A549 (cell line): ENCODE measurements around the gene PRIMA1. TPM values are rescaled to one million over a fixed set of nuclear protein-coding genes. Genes with fewer than 3 reads are reported as not detected.

ENCODE experiments used
- ATAC-seq, 2 experiments: fragments of 200-7000 bp in 1 of 2; fragments of >200 bp in 1 of 2; cut with Nextera tagmentation in 1 of 2; cut with Tn5 transposase in 1 of 2; 3 replicates each; pipeline versions ENCODE4 v1.8.0 to v1.9.1; 2018 to 2020; ENCODE audit warnings: mild to moderate bottlenecking in 1 of 2, moderate library complexity in 1 of 2
- CTCF ChIA-PET: fragments of 300-600 bp; sonication (Branson Sonifier 250); formaldehyde crosslinking; extraction: SDS; loops from one replicate; lab custom pipeline; 2021; ENCODE audit warnings: antibody characterized with exemption, inconsistent platforms; lab: Yijun Ruan, JAX
- POLR2A ChIA-PET: fragments of 350-600 bp; formaldehyde crosslinking; extraction: SDS; loops from one replicate; lab custom pipeline; 2021; ENCODE audit warnings: antibody characterized with exemption, inconsistent platforms; lab: Yijun Ruan, JAX
- DNase-seq, 2 experiments: peaks; one replicate each; pipeline versions ENCODE4 v3.0.0 to v3.0.0-alpha.2; 2011 to 2016; ENCODE audit warnings: low read depth in 1 of 2, low spot score in 1 of 2
- FAIRE-seq: peaks from 2 replicates; lab custom pipeline; 2011; peaks lifted over from hg19 to GRCh38; lab: Jason Lieb, UNC
- H3K27ac ChIP-seq, 2 experiments: fragments of >200 bp; sonication (Bioruptor Twin); formaldehyde crosslinking; 3 replicates each; pipeline ENCODE4 v1.5.1; 2016 to 2017
- H3K4me1 ChIP-seq: fragments of >200 bp; sonication (Bioruptor Twin); formaldehyde crosslinking; 3 replicates; pipeline ENCODE4 v1.6.1; 2016
- H3K4me2 ChIP-seq: fragments of >200 bp; sonication (Bioruptor Twin); formaldehyde crosslinking; 3 replicates; pipeline ENCODE4 v1.6.1; 2016
- H3K4me3 ChIP-seq: fragments of >200 bp; sonication (Bioruptor Twin); formaldehyde crosslinking; 3 replicates; pipeline ENCODE4 v1.5.1; 2016
- H3K9me3 ChIP-seq: fragments of >200 bp; sonication (Bioruptor Twin); formaldehyde crosslinking; 3 replicates; pipeline ENCODE4 v1.6.1; 2016
- CHD4 ChIP-seq: fragments of 200-600 bp; sonication (generic); IDR thresholded peaks from 2 replicates; pipeline ENCODE4 v1.6.1; 2016; ENCODE audit warnings: antibody characterized with exemption, mild to moderate bottlenecking, borderline replicate concordance
- EP300 ChIP-seq, 2 experiments: fragments of >200 bp; sonication (Bioruptor Twin); formaldehyde crosslinking; IDR thresholded peaks; 2 replicates in 1 of 2; 3 replicates in 1 of 2; pipeline ENCODE4 v1.6.1; 2016 to 2017
- FOXS1 ChIP-seq: fragments of 250-450 bp; sonication (Bioruptor Pico); IDR thresholded peaks from 2 replicates; pipeline ENCODE4 v1.5.0; 2020; ENCODE audit warnings: mild to moderate bottlenecking, moderate library complexity
- HOXA7 ChIP-seq: fragments of 250-450 bp; sonication (Bioruptor Pico); IDR thresholded peaks from 2 replicates; pipeline ENCODE4 v1.5.0; 2020; ENCODE audit warnings: mild to moderate bottlenecking, moderate library complexity
- JUN ChIP-seq, 2 experiments: fragments of >200 bp; sonication (Bioruptor Twin); formaldehyde crosslinking; IDR thresholded peaks; 2 replicates in 1 of 2; 3 replicates in 1 of 2; pipeline ENCODE4 v1.6.1; 2016 to 2017
- KDM5A ChIP-seq: fragments of 200-600 bp; sonication (generic); IDR thresholded peaks from 2 replicates; pipeline ENCODE4 v1.6.1; 2016; ENCODE audit warnings: antibody characterized with exemption, mild to moderate bottlenecking
- MYC ChIP-seq: IDR thresholded peaks from 2 replicates; pipeline ENCODE4 v1.6.1; 2012; ENCODE audit warnings: mild to moderate bottlenecking, inconsistent platforms, low read length, improper control_type of control experiment, borderline replicate concordance
- PHF8 ChIP-seq: fragments of 200-600 bp; sonication (generic); IDR thresholded peaks from 2 replicates; pipeline ENCODE4 v1.6.1; 2016; ENCODE audit warnings: low read depth, mild to moderate bottlenecking, antibody characterized with exemption, moderate library complexity, borderline replicate concordance
- POLR2A ChIP-seq: IDR thresholded peaks from 2 replicates; pipeline ENCODE4 v1.6.1; 2012; ENCODE audit warnings: mild to moderate bottlenecking, low read length
- POLR2AphosphoS2 ChIP-seq: conservative IDR thresholded peaks from 2 replicates; pipeline ENCODE4 v1.6.1; 2012; ENCODE audit warnings: low read length, improper control_type of control experiment, inconsistent platforms
- RARB ChIP-seq: fragments of 250-450 bp; sonication (Bioruptor Pico); IDR thresholded peaks from 2 replicates; pipeline ENCODE4 v1.8.0; 2021; ENCODE audit warnings: mild to moderate bottlenecking, moderate library complexity
- SREBF2 ChIP-seq: fragments of 450-650 bp; IDR thresholded peaks from 2 replicates; pipeline ENCODE4 v1.6.1; 2014; ENCODE audit warnings: mild to moderate bottlenecking, moderate library complexity
- ZC3H11A ChIP-seq: fragments of 450-650 bp; IDR thresholded peaks from 2 replicates; pipeline ENCODE4 v1.6.1; 2014; ENCODE audit warnings: antibody characterized with exemption, mild to moderate bottlenecking
- WGBS: methylation state at CpG from one replicate; pipeline ENCODE4 v1.1.6; 2017; ENCODE audit errors: missing lambda C conversion rate; 5-methylcytosine and 5-hydroxymethylcytosine counted together
- polyA plus RNA-seq, 4 experiments: library from polyadenylated mRNA; depleted of rRNA in 3 of 4; stranded (reverse); fragments of >200 nt; fragmentation: RNase III in 1 of 4; extraction: RNeasy Plus Mini Kit Qiagen cat#74134 plus additional on column Dnase treatment in 1 of 4; gene quantifications; 2 replicates in 3 of 4; 3 replicates in 1 of 4; pipeline ENCODE4 v1.2.3, GENCODE V29; 2011 to 2017
- TF ChIP-seq, protein P1 (sequence below): fragments of 200-600 bp; sonication (generic); IDR thresholded peaks from 2 replicates; pipeline ENCODE4 v1.6.1; 2016; ENCODE audit warnings: antibody characterized with exemption, mild to moderate bottlenecking, moderate library complexity
- TF ChIP-seq, protein P2 (sequence below): fragments of 450-650 bp; IDR thresholded peaks from 2 replicates; pipeline ENCODE4 v1.6.1; 2014; ENCODE audit warnings: antibody characterized with exemption
- TF ChIP-seq, protein P3 (sequence below): IDR thresholded peaks from 2 replicates; pipeline ENCODE4 v1.6.1; 2012
- TF ChIP-seq, protein P4 (sequence below): fragments of >200 bp; sonication (Bioruptor Twin); formaldehyde crosslinking; IDR thresholded peaks from 3 replicates; pipeline ENCODE4 v1.6.1; 2016
- TF ChIP-seq, protein P5 (sequence below): fragments of >200 bp; sonication (Bioruptor Twin); formaldehyde crosslinking; IDR thresholded peaks from 2 replicates; pipeline ENCODE4 v1.6.1; 2016
- TF ChIP-seq, protein P6 (sequence below): fragments of 250-450 bp; sonication (Bioruptor Pico); IDR thresholded peaks from 2 replicates; pipeline ENCODE4 v1.5.0; 2021; ENCODE audit warnings: mild to moderate bottlenecking, moderate library complexity, borderline replicate concordance
- TF ChIP-seq, protein P7 (sequence below): fragments of >200 bp; sonication (Bioruptor Twin); formaldehyde crosslinking; IDR thresholded peaks from 3 replicates; pipeline ENCODE4 v1.5.1; 2016
- TF ChIP-seq, protein P8 (sequence below): fragments of 150-350 bp; IDR thresholded peaks from 2 replicates; pipeline ENCODE4 v1.6.1; 2014; ENCODE audit warnings: low read depth, mild to moderate bottlenecking, low read length

The PRIMA1 gene
- polyA plus RNA-seq, 2 of the 4 experiments (the other 2 are of a cell fraction) = 0.14 to 0.17 TPM

DNA sequence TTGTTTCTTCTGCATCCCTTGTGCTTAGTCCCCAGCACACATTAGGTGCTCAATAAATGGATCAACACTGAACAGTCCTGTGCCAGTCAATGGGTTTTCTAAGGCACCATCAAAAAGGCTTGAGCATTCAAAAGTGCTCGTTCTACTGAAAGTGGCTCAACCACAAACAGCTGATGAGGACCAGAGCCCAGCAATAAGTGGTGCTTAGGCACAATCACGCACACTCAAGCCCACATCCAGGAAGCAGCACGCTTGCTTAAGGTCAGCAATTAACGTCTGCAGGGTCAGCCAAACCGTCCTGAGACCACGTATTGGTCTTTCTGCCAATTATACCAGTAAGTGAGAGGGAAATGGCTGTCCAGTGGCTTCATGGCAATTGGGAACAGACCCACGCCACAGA lies 56.5 kb downstream of the PRIMA1 start:
- DNase-seq (no peak), ATAC-seq (no peak), FAIRE-seq (no peak)
- Histone ChIP-seq H3K4me2 (no peak overlapping the region), H3K4me3 (no peak overlapping the region), H3K9me3 (no peaks in the 10 kb centered on the region), H3K4me1 (no peaks in the 10 kb centered on the region), H3K27ac (no peak overlapping the region)
- ChIA-PET POLR2A (no interaction called here), CTCF (interaction anchor here (0.8 to 1.3 kb wide), 2 partner anchors 15 to 162 kb away, joined by 3 to 4 read pairs; no protein-coding TSS in a partner anchor)
- 16% methylated on average over 6 of the region's 7 CpGs for WGBS
- TF ChIP-seq, protein P1, sequence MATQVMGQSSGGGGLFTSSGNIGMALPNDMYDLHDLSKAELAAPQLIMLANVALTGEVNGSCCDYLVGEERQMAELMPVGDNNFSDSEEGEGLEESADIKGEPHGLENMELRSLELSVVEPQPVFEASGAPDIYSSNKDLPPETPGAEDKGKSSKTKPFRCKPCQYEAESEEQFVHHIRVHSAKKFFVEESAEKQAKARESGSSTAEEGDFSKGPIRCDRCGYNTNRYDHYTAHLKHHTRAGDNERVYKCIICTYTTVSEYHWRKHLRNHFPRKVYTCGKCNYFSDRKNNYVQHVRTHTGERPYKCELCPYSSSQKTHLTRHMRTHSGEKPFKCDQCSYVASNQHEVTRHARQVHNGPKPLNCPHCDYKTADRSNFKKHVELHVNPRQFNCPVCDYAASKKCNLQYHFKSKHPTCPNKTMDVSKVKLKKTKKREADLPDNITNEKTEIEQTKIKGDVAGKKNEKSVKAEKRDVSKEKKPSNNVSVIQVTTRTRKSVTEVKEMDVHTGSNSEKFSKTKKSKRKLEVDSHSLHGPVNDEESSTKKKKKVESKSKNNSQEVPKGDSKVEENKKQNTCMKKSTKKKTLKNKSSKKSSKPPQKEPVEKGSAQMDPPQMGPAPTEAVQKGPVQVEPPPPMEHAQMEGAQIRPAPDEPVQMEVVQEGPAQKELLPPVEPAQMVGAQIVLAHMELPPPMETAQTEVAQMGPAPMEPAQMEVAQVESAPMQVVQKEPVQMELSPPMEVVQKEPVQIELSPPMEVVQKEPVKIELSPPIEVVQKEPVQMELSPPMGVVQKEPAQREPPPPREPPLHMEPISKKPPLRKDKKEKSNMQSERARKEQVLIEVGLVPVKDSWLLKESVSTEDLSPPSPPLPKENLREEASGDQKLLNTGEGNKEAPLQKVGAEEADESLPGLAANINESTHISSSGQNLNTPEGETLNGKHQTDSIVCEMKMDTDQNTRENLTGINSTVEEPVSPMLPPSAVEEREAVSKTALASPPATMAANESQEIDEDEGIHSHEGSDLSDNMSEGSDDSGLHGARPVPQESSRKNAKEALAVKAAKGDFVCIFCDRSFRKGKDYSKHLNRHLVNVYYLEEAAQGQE = no peak
- TF ChIP-seq HOXA7 (CRISPR knock-in tag) (no peak), POLR2A (no peak), MYC (no peak), RARB (CRISPR knock-in tag) (no peak), KDM5A (no peak), JUN (IDR thresholded peaks at IDR 0.05) (no peak), ZC3H11A (no peak), POLR2AphosphoS2 (no peak), FOXS1 (CRISPR knock-in tag) (no peak)
- TF ChIP-seq, protein P2, sequence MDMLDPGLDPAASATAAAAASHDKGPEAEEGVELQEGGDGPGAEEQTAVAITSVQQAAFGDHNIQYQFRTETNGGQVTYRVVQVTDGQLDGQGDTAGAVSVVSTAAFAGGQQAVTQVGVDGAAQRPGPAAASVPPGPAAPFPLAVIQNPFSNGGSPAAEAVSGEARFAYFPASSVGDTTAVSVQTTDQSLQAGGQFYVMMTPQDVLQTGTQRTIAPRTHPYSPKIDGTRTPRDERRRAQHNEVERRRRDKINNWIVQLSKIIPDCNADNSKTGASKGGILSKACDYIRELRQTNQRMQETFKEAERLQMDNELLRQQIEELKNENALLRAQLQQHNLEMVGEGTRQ = no peak
- TF ChIP-seq, protein P3, sequence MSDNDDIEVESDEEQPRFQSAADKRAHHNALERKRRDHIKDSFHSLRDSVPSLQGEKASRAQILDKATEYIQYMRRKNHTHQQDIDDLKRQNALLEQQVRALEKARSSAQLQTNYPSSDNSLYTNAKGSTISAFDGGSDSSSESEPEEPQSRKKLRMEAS = no peak
- TF ChIP-seq, protein P4, sequence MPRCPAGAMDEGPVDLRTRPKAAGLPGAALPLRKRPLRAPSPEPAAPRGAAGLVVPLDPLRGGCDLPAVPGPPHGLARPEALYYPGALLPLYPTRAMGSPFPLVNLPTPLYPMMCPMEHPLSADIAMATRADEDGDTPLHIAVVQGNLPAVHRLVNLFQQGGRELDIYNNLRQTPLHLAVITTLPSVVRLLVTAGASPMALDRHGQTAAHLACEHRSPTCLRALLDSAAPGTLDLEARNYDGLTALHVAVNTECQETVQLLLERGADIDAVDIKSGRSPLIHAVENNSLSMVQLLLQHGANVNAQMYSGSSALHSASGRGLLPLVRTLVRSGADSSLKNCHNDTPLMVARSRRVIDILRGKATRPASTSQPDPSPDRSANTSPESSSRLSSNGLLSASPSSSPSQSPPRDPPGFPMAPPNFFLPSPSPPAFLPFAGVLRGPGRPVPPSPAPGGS = no peak
- TF ChIP-seq, protein P5, sequence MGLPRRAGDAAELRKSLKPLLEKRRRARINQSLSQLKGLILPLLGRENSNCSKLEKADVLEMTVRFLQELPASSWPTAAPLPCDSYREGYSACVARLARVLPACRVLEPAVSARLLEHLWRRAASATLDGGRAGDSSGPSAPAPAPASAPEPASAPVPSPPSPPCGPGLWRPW = no peak

DNA sequence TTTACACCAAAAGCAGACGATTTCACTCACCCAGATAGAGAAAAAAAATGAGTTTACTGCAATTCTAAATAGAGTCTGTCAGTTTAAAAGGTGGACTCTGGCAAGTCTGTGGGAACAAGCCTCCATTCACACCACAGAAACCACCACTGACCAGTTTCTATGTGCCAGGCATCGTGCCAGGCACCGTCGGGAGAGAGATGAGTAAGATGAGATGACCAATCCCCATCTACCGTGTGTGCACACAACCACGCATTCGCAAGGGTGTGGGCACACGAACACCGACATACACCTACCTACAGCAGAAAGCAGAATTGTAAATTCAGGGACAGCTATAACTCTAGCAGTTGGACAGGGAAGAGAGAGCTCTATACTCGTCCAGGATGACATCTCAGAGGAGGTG lies 58.3 kb downstream of the PRIMA1 start:
- H3K4me2 ChIP-seq = no peak overlapping the region
- ATAC-seq (no peak), DNase-seq (no peak), FAIRE-seq (no peak)
- 37% methylated on average over 10 of the region's 10 CpGs for WGBS
- POLR2A ChIA-PET = no interaction called here
- CTCF ChIA-PET = no interaction called here
- H3K4me1 ChIP-seq = no peaks in the 10 kb centered on the region
- no peaks in the 10 kb centered on the region for H3K9me3 ChIP-seq
- H3K27ac ChIP-seq = no peak overlapping the region
- H3K4me3 ChIP-seq = no peak overlapping the region
- TF ChIP-seq, protein P6, sequence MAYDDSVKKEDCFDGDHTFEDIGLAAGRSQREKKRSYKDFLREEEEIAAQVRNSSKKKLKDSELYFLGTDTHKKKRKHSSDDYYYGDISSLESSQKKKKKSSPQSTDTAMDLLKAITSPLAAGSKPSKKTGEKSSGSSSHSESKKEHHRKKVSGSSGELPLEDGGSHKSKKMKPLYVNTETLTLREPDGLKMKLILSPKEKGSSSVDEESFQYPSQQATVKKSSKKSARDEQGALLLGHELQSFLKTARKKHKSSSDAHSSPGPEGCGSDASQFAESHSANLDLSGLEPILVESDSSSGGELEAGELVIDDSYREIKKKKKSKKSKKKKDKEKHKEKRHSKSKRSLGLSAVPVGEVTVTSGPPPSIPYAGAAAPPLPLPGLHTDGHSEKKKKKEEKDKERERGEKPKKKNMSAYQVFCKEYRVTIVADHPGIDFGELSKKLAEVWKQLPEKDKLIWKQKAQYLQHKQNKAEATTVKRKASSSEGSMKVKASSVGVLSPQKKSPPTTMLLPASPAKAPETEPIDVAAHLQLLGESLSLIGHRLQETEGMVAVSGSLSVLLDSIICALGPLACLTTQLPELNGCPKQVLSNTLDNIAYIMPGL = no peak
- TF ChIP-seq SREBF2 (no peak), PHF8 (no peak), EP300 (IDR thresholded peaks at IDR 0.05) (no peak), CHD4 (no peak)
- TF ChIP-seq, protein P4 = no peak
- TF ChIP-seq, protein P7, sequence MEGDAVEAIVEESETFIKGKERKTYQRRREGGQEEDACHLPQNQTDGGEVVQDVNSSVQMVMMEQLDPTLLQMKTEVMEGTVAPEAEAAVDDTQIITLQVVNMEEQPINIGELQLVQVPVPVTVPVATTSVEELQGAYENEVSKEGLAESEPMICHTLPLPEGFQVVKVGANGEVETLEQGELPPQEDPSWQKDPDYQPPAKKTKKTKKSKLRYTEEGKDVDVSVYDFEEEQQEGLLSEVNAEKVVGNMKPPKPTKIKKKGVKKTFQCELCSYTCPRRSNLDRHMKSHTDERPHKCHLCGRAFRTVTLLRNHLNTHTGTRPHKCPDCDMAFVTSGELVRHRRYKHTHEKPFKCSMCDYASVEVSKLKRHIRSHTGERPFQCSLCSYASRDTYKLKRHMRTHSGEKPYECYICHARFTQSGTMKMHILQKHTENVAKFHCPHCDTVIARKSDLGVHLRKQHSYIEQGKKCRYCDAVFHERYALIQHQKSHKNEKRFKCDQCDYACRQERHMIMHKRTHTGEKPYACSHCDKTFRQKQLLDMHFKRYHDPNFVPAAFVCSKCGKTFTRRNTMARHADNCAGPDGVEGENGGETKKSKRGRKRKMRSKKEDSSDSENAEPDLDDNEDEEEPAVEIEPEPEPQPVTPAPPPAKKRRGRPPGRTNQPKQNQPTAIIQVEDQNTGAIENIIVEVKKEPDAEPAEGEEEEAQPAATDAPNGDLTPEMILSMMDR = no peak
- TF ChIP-seq, protein P8, sequence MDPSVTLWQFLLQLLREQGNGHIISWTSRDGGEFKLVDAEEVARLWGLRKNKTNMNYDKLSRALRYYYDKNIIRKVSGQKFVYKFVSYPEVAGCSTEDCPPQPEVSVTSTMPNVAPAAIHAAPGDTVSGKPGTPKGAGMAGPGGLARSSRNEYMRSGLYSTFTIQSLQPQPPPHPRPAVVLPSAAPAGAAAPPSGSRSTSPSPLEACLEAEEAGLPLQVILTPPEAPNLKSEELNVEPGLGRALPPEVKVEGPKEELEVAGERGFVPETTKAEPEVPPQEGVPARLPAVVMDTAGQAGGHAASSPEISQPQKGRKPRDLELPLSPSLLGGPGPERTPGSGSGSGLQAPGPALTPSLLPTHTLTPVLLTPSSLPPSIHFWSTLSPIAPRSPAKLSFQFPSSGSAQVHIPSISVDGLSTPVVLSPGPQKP = no peak
